ENCODE measurements around the gene SIL1. TPM values are rescaled to one million over a fixed set of nuclear protein-coding genes. Genes with fewer than 3 reads are reported as not detected.

The SIL1 gene
- total RNA-seq, 1 experiment from 2014 or later = 46.5 TPM

- TF ChIP-seq, protein P1, sequence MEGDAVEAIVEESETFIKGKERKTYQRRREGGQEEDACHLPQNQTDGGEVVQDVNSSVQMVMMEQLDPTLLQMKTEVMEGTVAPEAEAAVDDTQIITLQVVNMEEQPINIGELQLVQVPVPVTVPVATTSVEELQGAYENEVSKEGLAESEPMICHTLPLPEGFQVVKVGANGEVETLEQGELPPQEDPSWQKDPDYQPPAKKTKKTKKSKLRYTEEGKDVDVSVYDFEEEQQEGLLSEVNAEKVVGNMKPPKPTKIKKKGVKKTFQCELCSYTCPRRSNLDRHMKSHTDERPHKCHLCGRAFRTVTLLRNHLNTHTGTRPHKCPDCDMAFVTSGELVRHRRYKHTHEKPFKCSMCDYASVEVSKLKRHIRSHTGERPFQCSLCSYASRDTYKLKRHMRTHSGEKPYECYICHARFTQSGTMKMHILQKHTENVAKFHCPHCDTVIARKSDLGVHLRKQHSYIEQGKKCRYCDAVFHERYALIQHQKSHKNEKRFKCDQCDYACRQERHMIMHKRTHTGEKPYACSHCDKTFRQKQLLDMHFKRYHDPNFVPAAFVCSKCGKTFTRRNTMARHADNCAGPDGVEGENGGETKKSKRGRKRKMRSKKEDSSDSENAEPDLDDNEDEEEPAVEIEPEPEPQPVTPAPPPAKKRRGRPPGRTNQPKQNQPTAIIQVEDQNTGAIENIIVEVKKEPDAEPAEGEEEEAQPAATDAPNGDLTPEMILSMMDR (conservative IDR thresholded peaks at IDR 0.05) = no peak
- TF ChIP-seq EZH2 (IDR thresholded peaks at IDR 0.05; ENCODE audit: low read depth) = no peak
- no peaks in the 10 kb centered on the region for H3K36me3 ChIP-seq (ENCODE audit: low read depth)
- H3K27ac ChIP-seq = no peak overlapping the region
- no peaks in the 10 kb centered on the region for H3K9me2 ChIP-seq (ENCODE audit: insufficient read depth)
- no peaks in the 10 kb centered on the region for H3F3A ChIP-seq (ENCODE audit: insufficient read depth, low read depth)
- ChIA-PET CTCF (no interaction called here), POLR2A (ENCODE audit: unreplicated experiment) (no interaction called here)
- no peaks in the 10 kb centered on the region for H3K27me3 ChIP-seq (ENCODE audit: insufficient read depth, low read depth)
- no peaks in the 10 kb centered on the region for H4K20me1 ChIP-seq (ENCODE audit: insufficient read depth)
- H2AFZ ChIP-seq = no peak overlapping the region
- BruUV-seq (replicated peaks) = no TSS peak
- H3K9me3 ChIP-seq (ENCODE audit: insufficient read depth, low read depth) = no peaks in the 10 kb centered on the region
- H3K4me1 ChIP-seq (replicated peaks; ENCODE audit: insufficient read depth) = no peaks in the 10 kb centered on the region
- intact Hi-C loops (cut with micrococcal nuclease; ENCODE audit: unreplicated experiment) = no loop called here
- DNase-seq = no peak
- H3K79me2 ChIP-seq (ENCODE audit: low read depth) = no peaks in the 10 kb centered on the region
- H3K4me3 ChIP-seq = no peak overlapping the region
- no peak overlapping the region for H3K4me2 ChIP-seq
These were observed 103.7 kb downstream of the SIL1 start for GRCh38 chr5:139094154-139095131.

GRCh38 chr5:139092741-139093343, 105.3 kb downstream of the SIL1 start:
- ChIA-PET CTCF (no interaction called here), POLR2A (ENCODE audit: unreplicated experiment) (no interaction called here)
- Histone ChIP-seq H2AFZ (no peak overlapping the region), H3K79me2 (ENCODE audit: low read depth) (no peaks in the 10 kb centered on the region), H3K27ac (no peak overlapping the region), H3K4me2 (no peak overlapping the region), H3F3A (ENCODE audit: insufficient read depth, low read depth) (no peaks in the 10 kb centered on the region), H3K9me2 (ENCODE audit: insufficient read depth) (no peaks in the 10 kb centered on the region), H3K4me3 (no peak overlapping the region), H3K36me3 (ENCODE audit: low read depth) (no peaks in the 10 kb centered on the region), H3K4me1 (replicated peaks; ENCODE audit: insufficient read depth) (no peaks in the 10 kb centered on the region), H4K20me1 (ENCODE audit: insufficient read depth) (no peaks in the 10 kb centered on the region), H3K9me3 (ENCODE audit: insufficient read depth, low read depth) (no peaks in the 10 kb centered on the region), H3K27me3 (ENCODE audit: insufficient read depth, low read depth) (no peaks in the 10 kb centered on the region)
- BruUV-seq (replicated peaks) = no TSS peak
- intact Hi-C loops (cut with micrococcal nuclease; ENCODE audit: unreplicated experiment) = no loop called here
- DNase-seq = no peak
- TF ChIP-seq EZH2 (IDR thresholded peaks at IDR 0.05; ENCODE audit: low read depth) = no peak

- Histone ChIP-seq H3K4me1 (replicated peaks; ENCODE audit: insufficient read depth) (no peaks in the 10 kb centered on the region), H3K4me3 (no peak overlapping the region), H3F3A (ENCODE audit: insufficient read depth, low read depth) (no peaks in the 10 kb centered on the region), H3K4me2 (no peak overlapping the region), H3K27ac (no peak overlapping the region), H2AFZ (no peak overlapping the region), H3K9me2 (ENCODE audit: insufficient read depth) (no peaks in the 10 kb centered on the region), H4K20me1 (ENCODE audit: insufficient read depth) (no peaks in the 10 kb centered on the region), H3K27me3 (ENCODE audit: insufficient read depth, low read depth) (no peaks in the 10 kb centered on the region), H3K79me2 (ENCODE audit: low read depth) (no peaks in the 10 kb centered on the region), H3K36me3 (ENCODE audit: low read depth) (no peaks in the 10 kb centered on the region), H3K9me3 (ENCODE audit: insufficient read depth, low read depth) (no peaks in the 10 kb centered on the region)
- POLR2A ChIA-PET (ENCODE audit: unreplicated experiment) = no interaction called here
- intact Hi-C loops (cut with micrococcal nuclease; ENCODE audit: unreplicated experiment) = no loop called here
- TF ChIP-seq, protein P1 (conservative IDR thresholded peaks at IDR 0.05) = no peak
- TF ChIP-seq EZH2 (IDR thresholded peaks at IDR 0.05; ENCODE audit: low read depth) = no peak
- no TSS peak for BruUV-seq (replicated peaks)
- CTCF ChIA-PET = no interaction called here
- DNase-seq = no peak
These were observed 106.6 kb downstream of the SIL1 start for GRCh38 chr5:139091439-139092156.
